GM23338 (cell line): ENCODE data around the gene SP8. TPM values are rescaled to one million over a fixed set of nuclear protein-coding genes. Genes with fewer than 3 reads are reported as not detected.

Experiments used
- ATAC-seq: fragments of 200-7000 bp; cut with Tn5 transposase; 3 replicates; pipeline ENCODE4 v1.9.1; 2020
- DNase-seq: peaks from one replicate; pipeline ENCODE4 v3.0.0-alpha.2; 2015; ENCODE audit warnings: low spot score
- H2AFZ ChIP-seq: fragments of 200-600 bp; sonication (generic); 2 replicates; pipeline ENCODE4 v1.8.0; 2016; ENCODE audit warnings: antibody characterized with exemption, mild to moderate bottlenecking, moderate library complexity
- H3F3A ChIP-seq: fragments of 200-600 bp; sonication (generic); replicated peaks from 2 replicates; pipeline ENCODE4 v1.8.0; 2017; ENCODE audit warnings: antibody characterized with exemption, mixed run types, low read depth
- H3K27ac ChIP-seq: fragments of 200-600 bp; sonication (generic); 2 replicates; pipeline ENCODE4 v1.6.1; 2016; ENCODE audit warnings: low read depth
- H3K27me3 ChIP-seq: fragments of 200-600 bp; sonication (generic); 2 replicates; pipeline ENCODE4 v1.8.0; 2016; ENCODE audit warnings: mild to moderate bottlenecking, mixed run types, moderate library complexity; ENCODE audit not compliant: insufficient read depth
- H3K36me3 ChIP-seq: fragments of 200-600 bp; sonication (generic); 2 replicates; pipeline ENCODE4 v1.8.0; 2016; ENCODE audit warnings: mild to moderate bottlenecking; ENCODE audit not compliant: insufficient read depth
- H3K4me1 ChIP-seq: fragments of 200-600 bp; sonication (generic); 2 replicates; pipeline ENCODE4 v1.8.0; 2016; ENCODE audit warnings: mild to moderate bottlenecking, moderate library complexity; ENCODE audit not compliant: insufficient read depth
- H3K4me2 ChIP-seq: fragments of 200-600 bp; sonication (generic); 2 replicates; pipeline ENCODE4 v1.7.1; 2017; ENCODE audit warnings: mixed run types
- H3K4me3 ChIP-seq: fragments of 200-600 bp; sonication (generic); 2 replicates; pipeline ENCODE4 v1.6.1; 2016; ENCODE audit warnings: mixed run types
- H3K79me2 ChIP-seq: fragments of 200-600 bp; sonication (generic); replicated peaks from 2 replicates; pipeline ENCODE4 v1.8.0; 2017; ENCODE audit warnings: mild to moderate bottlenecking; ENCODE audit not compliant: insufficient read depth
- H3K9me2 ChIP-seq: fragments of 200-600 bp; sonication (generic); 2 replicates; pipeline ENCODE4 v1.8.0; 2017; ENCODE audit not compliant: insufficient read depth
- H4K20me1 ChIP-seq: fragments of 200-600 bp; sonication (generic); replicated peaks from 2 replicates; pipeline ENCODE4 v1.8.0; 2017; ENCODE audit warnings: mild to moderate bottlenecking; ENCODE audit not compliant: insufficient read depth
- H3K27ac Mint-ChIP-seq: 2 replicates; pipeline ENCODE4 v1.8.0; 2020; ENCODE audit warnings: inconsistent platforms, mild to moderate bottlenecking, moderate library complexity, mixed read lengths
- H3K27me3 Mint-ChIP-seq: 3 replicates; pipeline ENCODE4 v1.8.0; 2022; ENCODE audit warnings: low read depth, mild to moderate bottlenecking, moderate library complexity, mixed read lengths, inconsistent platforms; ENCODE audit not compliant: insufficient read depth, poor library complexity
- H3K36me3 Mint-ChIP-seq: 3 replicates; pipeline ENCODE4 v1.8.0; 2021; ENCODE audit warnings: low read depth, mild to moderate bottlenecking, inconsistent platforms, moderate library complexity, mixed read lengths
- H3K4me1 Mint-ChIP-seq: 3 replicates; pipeline ENCODE4 v1.8.0; 2020; ENCODE audit warnings: mild to moderate bottlenecking, inconsistent platforms, mixed read lengths
- H3K4me3 Mint-ChIP-seq: 3 replicates; pipeline ENCODE4 v1.8.0; 2021; ENCODE audit warnings: moderate library complexity, mild to moderate bottlenecking, inconsistent platforms, mixed read lengths
- H3K9me3 Mint-ChIP-seq: 3 replicates; pipeline ENCODE4 v1.8.0; 2020; ENCODE audit warnings: moderate library complexity, mild to moderate bottlenecking, inconsistent platforms, mixed read lengths
- EZH2 ChIP-seq: fragments of 200-600 bp; sonication (generic); IDR thresholded peaks from one replicate; pipeline ENCODE4 v1.8.0; 2017; ENCODE audit warnings: antibody characterized with exemption, mild to moderate bottlenecking, low read depth; ENCODE audit not compliant: unreplicated experiment
- POLR2AphosphoS5 ChIP-seq: IDR thresholded peaks from 2 replicates; pipeline ENCODE4 v1.6.1; 2016; ENCODE audit warnings: antibody characterized with exemption, low read depth
- STAT1 ChIP-seq: IDR thresholded peaks from one replicate; pipeline ENCODE4 v1.6.1; 2016; ENCODE audit warnings: antibody characterized with exemption; ENCODE audit not compliant: unreplicated experiment
- ZNF114 ChIP-seq: fragments of 250-450 bp; sonication (Bioruptor Pico); IDR thresholded peaks from 2 replicates; pipeline ENCODE4 v1.5.0; 2020; ENCODE audit warnings: mild to moderate bottlenecking, moderate library complexity
- polyA plus RNA-seq: library from polyadenylated mRNA; unstranded; fragments of >200 nt; fragmentation: Nextera tagmentation; extraction: Ambion mirVana; gene quantifications from 2 replicates; pipeline ENCODE4 v1.2.1, GENCODE V29; 2016
- total RNA-seq: library from RNA; depleted of rRNA; stranded (reverse); fragments of >200 nt; shearing (Covaris generic); gene quantifications from 2 replicates; pipeline ENCODE4 v1.2.3, GENCODE V29; 2014
- TF ChIP-seq, protein P1 (sequence below): IDR thresholded peaks from 2 replicates; pipeline ENCODE4 v1.6.1; 2016; ENCODE audit warnings: antibody characterized with exemption
- TF ChIP-seq, protein P2 (sequence below), 2 experiments: fragments of 200-600 bp in 1 of 2; sonication (generic) in 1 of 2; conservative IDR thresholded peaks; 2 replicates each; pipeline versions ENCODE4 v1.5.1 to v1.6.1; 2016 to 2017; ENCODE audit warnings: antibody characterized with exemption in 2 of 2, low read depth in 2 of 2, mild to moderate bottlenecking in 2 of 2, moderate library complexity in 1 of 2
- TF ChIP-seq, protein P3 (sequence below): IDR thresholded peaks from one replicate; pipeline ENCODE4 v1.6.1; 2018; ENCODE audit warnings: antibody characterized with exemption; ENCODE audit not compliant: unreplicated experiment

The SP8 gene
- total and polyA plus RNA-seq, 2 experiments from 2014 or later, result 3.7 to 6.7 TPM

DNA sequence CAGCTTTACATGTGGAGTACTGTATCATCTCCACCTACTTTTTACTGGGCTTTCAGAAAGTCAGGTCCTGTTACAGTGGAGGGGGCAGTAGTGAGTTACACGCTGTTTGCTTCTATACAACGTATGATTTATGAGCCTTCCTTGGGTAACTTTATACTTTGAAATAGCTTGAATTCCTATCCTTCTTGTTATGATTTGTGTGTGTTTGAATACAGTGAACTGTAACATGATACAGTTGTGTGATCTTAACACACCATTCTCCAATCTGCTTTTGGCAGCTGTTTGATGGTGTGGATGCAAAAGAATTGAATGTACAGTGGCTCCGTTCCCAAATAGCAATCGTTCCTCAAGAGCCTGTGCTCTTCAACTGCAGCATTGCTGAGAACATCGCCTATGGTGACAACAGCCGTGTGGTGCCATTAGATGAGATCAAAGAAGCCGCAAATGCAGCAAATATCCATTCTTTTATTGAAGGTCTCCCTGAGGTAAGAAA lies 41.7 kb downstream of the SP8 start:
- H3K27me3 Mint-ChIP-seq, result peaks cover 11% of the 10 kb centered on the region
- H4K20me1 ChIP-seq, result no peaks in the 10 kb centered on the region
- H3K36me3 Mint-ChIP-seq, result no peaks in the 10 kb centered on the region
- H3K36me3 ChIP-seq, result no peaks in the 10 kb centered on the region
- H3F3A ChIP-seq, result no peaks in the 10 kb centered on the region
- no peak overlapping the region for H3K4me2 ChIP-seq
- no peak overlapping the region for H3K27ac Mint-ChIP-seq
- no peak overlapping the region for H3K4me3 Mint-ChIP-seq
- H2AFZ ChIP-seq, result no peak overlapping the region
- no peaks in the 10 kb centered on the region for H3K4me1 ChIP-seq
- no peaks in the 10 kb centered on the region for H3K27me3 ChIP-seq
- H3K9me2 ChIP-seq, result no peaks in the 10 kb centered on the region
- peak; percentile 10 for DNase-seq
- H3K9me3 Mint-ChIP-seq, result no peaks in the 10 kb centered on the region
- no peaks in the 10 kb centered on the region for H3K79me2 ChIP-seq
- H3K27ac ChIP-seq, result no peak overlapping the region
- H3K4me3 ChIP-seq, result no peak overlapping the region
- TF ChIP-seq, protein P1, sequence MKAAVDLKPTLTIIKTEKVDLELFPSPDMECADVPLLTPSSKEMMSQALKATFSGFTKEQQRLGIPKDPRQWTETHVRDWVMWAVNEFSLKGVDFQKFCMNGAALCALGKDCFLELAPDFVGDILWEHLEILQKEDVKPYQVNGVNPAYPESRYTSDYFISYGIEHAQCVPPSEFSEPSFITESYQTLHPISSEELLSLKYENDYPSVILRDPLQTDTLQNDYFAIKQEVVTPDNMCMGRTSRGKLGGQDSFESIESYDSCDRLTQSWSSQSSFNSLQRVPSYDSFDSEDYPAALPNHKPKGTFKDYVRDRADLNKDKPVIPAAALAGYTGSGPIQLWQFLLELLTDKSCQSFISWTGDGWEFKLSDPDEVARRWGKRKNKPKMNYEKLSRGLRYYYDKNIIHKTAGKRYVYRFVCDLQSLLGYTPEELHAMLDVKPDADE, result no peak
- TF ChIP-seq, protein P2, sequence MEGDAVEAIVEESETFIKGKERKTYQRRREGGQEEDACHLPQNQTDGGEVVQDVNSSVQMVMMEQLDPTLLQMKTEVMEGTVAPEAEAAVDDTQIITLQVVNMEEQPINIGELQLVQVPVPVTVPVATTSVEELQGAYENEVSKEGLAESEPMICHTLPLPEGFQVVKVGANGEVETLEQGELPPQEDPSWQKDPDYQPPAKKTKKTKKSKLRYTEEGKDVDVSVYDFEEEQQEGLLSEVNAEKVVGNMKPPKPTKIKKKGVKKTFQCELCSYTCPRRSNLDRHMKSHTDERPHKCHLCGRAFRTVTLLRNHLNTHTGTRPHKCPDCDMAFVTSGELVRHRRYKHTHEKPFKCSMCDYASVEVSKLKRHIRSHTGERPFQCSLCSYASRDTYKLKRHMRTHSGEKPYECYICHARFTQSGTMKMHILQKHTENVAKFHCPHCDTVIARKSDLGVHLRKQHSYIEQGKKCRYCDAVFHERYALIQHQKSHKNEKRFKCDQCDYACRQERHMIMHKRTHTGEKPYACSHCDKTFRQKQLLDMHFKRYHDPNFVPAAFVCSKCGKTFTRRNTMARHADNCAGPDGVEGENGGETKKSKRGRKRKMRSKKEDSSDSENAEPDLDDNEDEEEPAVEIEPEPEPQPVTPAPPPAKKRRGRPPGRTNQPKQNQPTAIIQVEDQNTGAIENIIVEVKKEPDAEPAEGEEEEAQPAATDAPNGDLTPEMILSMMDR (conservative IDR thresholded peaks at IDR 0.05; ENCODE audit: low read depth in 2 of 2), result peak; percentile 37 to 44
- H3K4me1 Mint-ChIP-seq, result peaks cover 14% of the 10 kb centered on the region
- ATAC-seq, result peak; percentile 38; the same call in 1 of the 3 replicates

DNA sequence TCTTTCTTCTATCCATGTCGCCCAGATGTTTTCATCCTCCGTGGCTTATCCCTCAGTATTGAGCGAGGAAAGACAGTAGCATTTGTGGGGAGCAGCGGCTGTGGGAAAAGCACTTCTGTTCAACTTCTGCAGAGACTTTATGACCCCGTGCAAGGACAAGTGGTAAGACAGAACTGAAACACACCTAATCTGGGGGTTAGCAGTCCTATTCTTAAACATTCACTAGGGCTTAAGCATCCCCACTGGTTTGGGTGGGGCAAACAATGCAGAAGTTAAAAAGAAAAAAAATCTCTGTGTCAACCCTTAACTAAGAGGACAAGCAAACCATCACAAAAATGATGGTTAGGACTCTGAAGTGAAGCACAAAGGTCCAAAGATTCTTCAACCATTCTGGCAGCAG lies 43.8 kb downstream of the SP8 start:
- no peak overlapping the region for H3K27ac Mint-ChIP-seq
- no peaks in the 10 kb centered on the region for H3F3A ChIP-seq
- no peak overlapping the region for H3K27ac ChIP-seq
- H3K79me2 ChIP-seq, result no peaks in the 10 kb centered on the region
- peak overlapping the region; percentile 28; the same call in 1 of the 2 replicates for H2AFZ ChIP-seq
- H3K36me3 ChIP-seq, result no peaks in the 10 kb centered on the region
- no peak overlapping the region for H3K4me3 Mint-ChIP-seq
- no peaks in the 10 kb centered on the region for H3K9me2 ChIP-seq
- DNase-seq, result no peak
- peaks cover 14% of the 10 kb centered on the region for H3K4me1 Mint-ChIP-seq
- ATAC-seq, result no peak
- no peaks in the 10 kb centered on the region for H3K4me1 ChIP-seq
- peaks cover 11% of the 10 kb centered on the region for H3K27me3 Mint-ChIP-seq
- H4K20me1 ChIP-seq, result no peaks in the 10 kb centered on the region
- H3K4me2 ChIP-seq, result no peak overlapping the region
- no peaks in the 10 kb centered on the region for H3K36me3 Mint-ChIP-seq
- H3K4me3 ChIP-seq, result no peak overlapping the region
- H3K27me3 ChIP-seq, result no peaks in the 10 kb centered on the region
- H3K9me3 Mint-ChIP-seq, result no peaks in the 10 kb centered on the region
- TF ChIP-seq, protein P3, sequence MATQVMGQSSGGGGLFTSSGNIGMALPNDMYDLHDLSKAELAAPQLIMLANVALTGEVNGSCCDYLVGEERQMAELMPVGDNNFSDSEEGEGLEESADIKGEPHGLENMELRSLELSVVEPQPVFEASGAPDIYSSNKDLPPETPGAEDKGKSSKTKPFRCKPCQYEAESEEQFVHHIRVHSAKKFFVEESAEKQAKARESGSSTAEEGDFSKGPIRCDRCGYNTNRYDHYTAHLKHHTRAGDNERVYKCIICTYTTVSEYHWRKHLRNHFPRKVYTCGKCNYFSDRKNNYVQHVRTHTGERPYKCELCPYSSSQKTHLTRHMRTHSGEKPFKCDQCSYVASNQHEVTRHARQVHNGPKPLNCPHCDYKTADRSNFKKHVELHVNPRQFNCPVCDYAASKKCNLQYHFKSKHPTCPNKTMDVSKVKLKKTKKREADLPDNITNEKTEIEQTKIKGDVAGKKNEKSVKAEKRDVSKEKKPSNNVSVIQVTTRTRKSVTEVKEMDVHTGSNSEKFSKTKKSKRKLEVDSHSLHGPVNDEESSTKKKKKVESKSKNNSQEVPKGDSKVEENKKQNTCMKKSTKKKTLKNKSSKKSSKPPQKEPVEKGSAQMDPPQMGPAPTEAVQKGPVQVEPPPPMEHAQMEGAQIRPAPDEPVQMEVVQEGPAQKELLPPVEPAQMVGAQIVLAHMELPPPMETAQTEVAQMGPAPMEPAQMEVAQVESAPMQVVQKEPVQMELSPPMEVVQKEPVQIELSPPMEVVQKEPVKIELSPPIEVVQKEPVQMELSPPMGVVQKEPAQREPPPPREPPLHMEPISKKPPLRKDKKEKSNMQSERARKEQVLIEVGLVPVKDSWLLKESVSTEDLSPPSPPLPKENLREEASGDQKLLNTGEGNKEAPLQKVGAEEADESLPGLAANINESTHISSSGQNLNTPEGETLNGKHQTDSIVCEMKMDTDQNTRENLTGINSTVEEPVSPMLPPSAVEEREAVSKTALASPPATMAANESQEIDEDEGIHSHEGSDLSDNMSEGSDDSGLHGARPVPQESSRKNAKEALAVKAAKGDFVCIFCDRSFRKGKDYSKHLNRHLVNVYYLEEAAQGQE, result no peak
- TF ChIP-seq POLR2AphosphoS5 (no peak), STAT1 (no peak), ZNF114 (no peak), EZH2 (no peak)
- TF ChIP-seq, protein P1, result no peak
